Esophagus (tissue), 2 donors: ENCODE measurements around the gene COPG1. TPM values are rescaled to one million over a fixed set of nuclear protein-coding genes. Genes with fewer than 3 reads are reported as not detected.

Experiments
- H3K27ac ChIP-seq, 2 donors: one replicate each; pipeline ENCODE4 v1.5.1; 2013; ENCODE audit warnings: low read depth in 2 of 2, mild to moderate bottlenecking in 2 of 2, inconsistent platforms in 1 of 2, low read length in 1 of 2, moderate library complexity in 1 of 2
- H3K27me3 ChIP-seq, 2 donors: one replicate each; pipeline ENCODE4 v1.6.1; 2013; ENCODE audit warnings: low read length in 2 of 2, control low read depth in 1 of 2, mild to moderate bottlenecking in 1 of 2; ENCODE audit not compliant: insufficient read depth in 2 of 2, control insufficient read depth in 1 of 2
- H3K36me3 ChIP-seq, 2 donors: one replicate each; pipeline ENCODE4 v1.6.1; 2013; ENCODE audit warnings: low read length in 1 of 2; ENCODE audit not compliant: control insufficient read depth in 2 of 2, insufficient read depth in 2 of 2
- H3K4me1 ChIP-seq, 2 donors: one replicate each; pipeline ENCODE4 v1.6.1; 2013; ENCODE audit warnings: low read length in 1 of 2; ENCODE audit not compliant: control insufficient read depth in 2 of 2, insufficient read depth in 2 of 2
- H3K4me3 ChIP-seq, 2 donors: one replicate each; pipeline ENCODE4 v1.5.1; 2013; ENCODE audit warnings: low read length in 2 of 2, mild to moderate bottlenecking in 2 of 2, low read depth in 1 of 2, moderate library complexity in 1 of 2
- H3K9me3 ChIP-seq, 2 donors: one replicate each; pipeline ENCODE4 v1.6.1; 2013; ENCODE audit warnings: mild to moderate bottlenecking in 2 of 2, low read depth in 1 of 2, low read length in 1 of 2, moderate library complexity in 1 of 2; ENCODE audit not compliant: control insufficient read depth in 2 of 2, insufficient read depth in 1 of 2
- WGBS, 2 donors: extraction: QIAGEN DNeasy Blood & Tissue Kit; methylation state at CpG; one replicate each; pipeline ENCODE4 v1.1.7; 2013; 5-methylcytosine and 5-hydroxymethylcytosine counted together
- polyA plus RNA-seq, 2 donors: library from polyadenylated mRNA; stranded (reverse); fragments of 200-250 nt; gene quantifications; one replicate each; pipeline ENCODE4 v1.2.3, GENCODE V29; 2013
- donor health status: healthy with polysubstance abuse.
- donor health status: Bipolar disorder and iron deficiency.

Gene COPG1
- polyA plus RNA-seq, 2 donors: 75.6 TPM

DNA sequence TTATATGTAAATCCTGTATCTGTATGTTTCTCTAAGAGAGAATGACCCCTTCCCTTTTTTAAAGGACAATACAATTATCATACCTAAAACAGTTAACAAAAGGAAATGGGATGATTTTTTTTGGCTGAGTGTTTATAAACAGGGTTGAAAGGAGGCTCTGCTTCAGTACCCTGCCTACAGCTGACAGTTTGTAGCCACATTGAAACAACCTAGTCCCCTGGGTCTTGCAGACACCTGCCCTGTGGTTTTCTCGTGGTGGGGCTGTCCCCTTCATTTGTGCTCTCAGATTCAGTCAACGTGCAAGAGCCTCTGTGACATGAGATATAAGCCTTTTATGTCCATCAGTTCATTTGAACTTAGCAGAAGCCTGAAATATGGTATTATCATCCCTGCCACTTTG is 27.0 kb downstream of the COPG1 start:
- 52 to 55% methylated on average over 2 of the region's 2 CpGs for WGBS, 2 donors
- H3K36me3 ChIP-seq: peaks cover 17 to 33% of the 10 kb centered on the region in 2 donors
- peaks cover 0 to 8% of the 10 kb centered on the region in 2 donors for H3K4me1 ChIP-seq
- no peaks in the 10 kb centered on the region for H3K9me3 ChIP-seq
- H3K27me3 ChIP-seq: no peaks in the 10 kb centered on the region
- no peak overlapping the region for H3K27ac ChIP-seq
- H3K4me3 ChIP-seq: no peak overlapping the region

DNA sequence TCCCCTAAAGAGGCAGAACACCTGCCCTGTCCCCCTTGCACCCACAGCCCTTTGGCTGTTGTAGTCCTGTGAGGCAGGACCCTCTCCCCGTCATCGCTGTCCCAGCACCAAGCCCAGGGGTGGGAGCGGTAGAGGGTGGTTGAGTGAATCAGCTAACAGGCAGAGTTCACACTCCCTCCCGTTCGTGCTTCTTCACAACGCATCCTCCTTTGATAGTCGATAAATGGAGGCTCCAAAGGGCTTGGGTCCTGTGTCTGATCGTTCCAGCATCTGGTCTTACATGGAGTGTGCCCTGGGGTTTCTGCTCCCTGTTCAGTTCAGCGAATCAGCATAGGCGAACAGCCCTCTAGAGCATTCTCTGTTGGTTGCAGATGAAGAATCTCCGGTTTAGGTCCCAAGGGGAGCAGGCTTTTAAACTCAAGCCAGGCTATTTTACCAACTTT is 28.4 kb downstream of the COPG1 start:
- no peaks in the 10 kb centered on the region for H3K27me3 ChIP-seq
- H3K27ac ChIP-seq: peak overlapping the region; percentile 85 to 95
- peaks cover 0 to 8% of the 10 kb centered on the region in 2 donors for H3K4me1 ChIP-seq
- peaks cover 5 to 22% of the 10 kb centered on the region in 2 donors for H3K36me3 ChIP-seq
- no peaks in the 10 kb centered on the region for H3K9me3 ChIP-seq
- peak overlapping the region in 1 of 2 donors; percentile 87 for H3K4me3 ChIP-seq
- WGBS, 2 donors: 73 to 77% methylated on average over 11 of the region's 11 CpGs

DNA sequence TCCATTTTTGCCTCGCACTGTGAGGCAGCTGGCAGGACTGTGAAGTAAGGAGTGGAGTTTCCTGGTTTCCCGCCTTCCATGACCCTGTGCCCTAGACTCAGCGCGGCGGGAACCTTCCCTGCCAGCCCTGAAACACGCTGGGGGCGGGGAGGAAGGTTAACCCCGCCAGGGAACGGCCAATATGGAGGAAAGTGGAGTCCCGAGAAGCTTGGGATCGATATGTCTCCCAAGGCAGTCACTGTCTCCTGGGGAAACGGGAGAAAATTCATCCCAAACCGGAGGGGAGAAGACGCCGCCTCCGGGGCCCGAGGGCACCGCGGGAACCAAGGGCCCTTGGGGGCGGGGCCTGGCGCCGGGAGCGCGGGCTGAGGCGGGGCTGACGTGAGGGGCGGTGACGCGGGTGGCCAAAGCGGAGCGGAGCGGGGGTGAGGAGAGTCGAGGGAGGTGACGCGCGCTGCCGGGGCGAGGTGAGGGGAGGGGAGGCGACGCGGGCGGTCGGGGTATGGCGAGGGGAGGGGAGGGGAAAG is 29.1 kb downstream of the COPG1 start, which contains the start of gene HMCES:
Gene HMCES, plus strand, starts transcription at position 432 of the 527 bp plus-strand sequence. CDS start 863 bp downstream, outside the sequence.
- 0 to 1% methylated on average over 44 of the region's 44 CpGs for WGBS, 2 donors
- Histone ChIP-seq H3K9me3 (no peaks in the 10 kb centered on the region), H3K27ac (peak within 1 kb of the TSS; percentile 85 to 95), H3K27me3 (no peaks in the 10 kb centered on the region), H3K4me1 (peaks cover 0 to 8% of the 10 kb centered on the region in 2 donors), H3K4me3 (peak within 1 kb of the TSS; percentile 86 to 87), H3K36me3 (peaks cover 5 to 22% of the 10 kb centered on the region in 2 donors)

DNA sequence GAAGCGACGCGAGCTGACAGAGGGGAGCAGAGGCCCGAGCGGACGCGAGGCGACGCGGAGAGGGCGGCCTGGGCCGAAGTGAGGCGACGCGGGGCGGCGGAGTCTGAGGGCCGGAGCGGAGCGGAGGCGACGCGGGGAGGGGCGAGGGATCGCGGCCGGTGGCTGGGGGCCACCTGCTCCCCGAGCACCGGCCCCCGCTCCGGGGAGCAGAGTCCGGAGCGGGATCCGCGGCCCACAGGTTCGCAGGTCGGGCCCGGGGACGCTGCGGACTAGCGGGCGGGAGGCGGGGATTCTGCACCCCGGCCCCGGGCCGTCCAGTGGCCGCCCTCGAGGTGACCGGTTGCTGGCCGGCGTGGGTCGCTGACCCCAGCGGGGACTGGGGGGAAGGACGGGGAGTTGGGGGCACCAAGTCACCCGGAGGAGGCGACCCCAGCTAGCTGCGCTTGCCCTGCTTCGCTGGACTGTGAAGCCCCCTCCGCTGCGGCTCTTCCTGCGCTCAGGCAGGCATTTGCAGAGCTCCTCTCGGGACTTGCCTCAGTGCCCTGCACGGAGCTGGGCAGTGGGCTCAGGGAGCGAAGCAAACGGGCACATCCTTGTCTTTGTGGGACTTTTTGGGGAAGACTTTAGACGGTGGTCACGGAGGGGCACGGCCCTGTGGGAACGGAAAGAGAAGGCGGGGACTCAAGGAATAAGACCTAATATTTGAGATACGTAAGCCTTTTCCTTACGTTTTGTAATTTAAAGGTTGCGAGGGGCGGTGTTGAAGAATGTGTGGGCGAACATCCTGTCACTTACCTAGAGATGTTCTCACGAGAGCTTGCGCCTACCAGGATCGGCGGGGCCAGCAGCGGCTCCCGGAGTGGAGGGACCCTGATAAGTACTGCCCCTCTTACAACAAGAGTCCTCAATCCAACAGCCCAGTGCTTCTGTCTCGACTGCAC is 29.8 kb downstream of the COPG1 start:
- peaks cover 4 to 17% of the 10 kb centered on the region in 2 donors for H3K36me3 ChIP-seq
- peak overlapping the region; percentile 86 to 87 for H3K4me3 ChIP-seq
- 1 to 3% methylated on average over 56 to 82 of the region's 82 CpGs for WGBS, 2 donors
- peaks cover 0 to 8% of the 10 kb centered on the region in 2 donors for H3K4me1 ChIP-seq
- no peaks in the 10 kb centered on the region for H3K27me3 ChIP-seq
- no peaks in the 10 kb centered on the region for H3K9me3 ChIP-seq
- peak overlapping the region; percentile 85 to 95 for H3K27ac ChIP-seq

DNA sequence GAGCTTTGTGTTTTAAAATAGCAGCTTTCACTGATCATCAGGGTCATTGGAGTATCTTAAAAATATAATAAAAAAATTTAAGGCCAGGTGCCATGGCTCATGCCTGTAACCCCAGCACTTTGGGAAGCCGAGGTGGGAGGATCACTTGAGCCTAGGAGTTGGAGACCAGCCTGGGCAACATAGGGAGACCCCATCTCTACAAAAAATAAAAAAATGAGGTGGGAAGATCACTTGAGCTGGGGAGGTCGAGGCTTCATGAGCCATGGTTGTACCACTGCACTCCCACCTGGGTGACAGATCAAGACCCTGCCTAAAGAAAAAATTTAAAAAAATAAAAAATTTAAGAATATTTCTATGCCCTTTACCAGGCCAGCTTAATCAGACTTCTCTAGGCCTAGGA is 30.8 kb downstream of the COPG1 start:
- no peaks in the 10 kb centered on the region for H3K27me3 ChIP-seq
- H3K4me3 ChIP-seq: peak overlapping the region in 1 of 2 donors; percentile 87
- 79 to 80% methylated on average over 2 of the region's 2 CpGs for WGBS, 2 donors

DNA sequence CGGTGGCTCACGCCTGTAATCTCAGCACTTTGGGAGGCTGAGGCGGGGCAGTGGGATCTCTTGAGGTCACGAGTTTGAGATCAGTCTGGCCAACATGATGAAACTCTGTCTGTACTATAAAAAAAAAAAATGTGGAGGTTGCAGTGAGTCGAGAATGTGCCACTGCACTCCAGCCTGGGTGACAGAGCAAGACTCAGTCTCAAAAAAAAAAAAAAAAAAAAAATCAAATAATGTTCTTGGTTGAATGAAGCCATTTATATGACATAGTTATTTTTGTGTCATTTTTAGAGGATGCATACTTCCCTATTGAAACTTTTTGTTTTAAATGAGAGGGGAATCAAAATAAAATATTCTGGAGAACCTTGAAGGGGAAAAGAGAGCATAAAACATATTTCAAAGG is 32.3 kb downstream of the COPG1 start:
- Histone ChIP-seq H3K36me3 (peaks cover 4 to 8% of the 10 kb centered on the region in 2 donors), H3K9me3 (no peaks in the 10 kb centered on the region), H3K27me3 (no peaks in the 10 kb centered on the region), H3K4me3 (no peak overlapping the region), H3K4me1 (peaks cover 0 to 8% of the 10 kb centered on the region in 2 donors), H3K27ac (no peak overlapping the region)
- 78 to 82% methylated on average over 5 of the region's 5 CpGs for WGBS, 2 donors

More for the DNA sequence above, 30.8 kb downstream of the COPG1 start:
- Histone ChIP-seq H3K36me3 (peaks cover 0 to 8% of the 10 kb centered on the region in 2 donors), H3K4me1 (peaks cover 0 to 8% of the 10 kb centered on the region in 2 donors), H3K9me3 (no peaks in the 10 kb centered on the region), H3K27ac (no peak overlapping the region)

DNA sequence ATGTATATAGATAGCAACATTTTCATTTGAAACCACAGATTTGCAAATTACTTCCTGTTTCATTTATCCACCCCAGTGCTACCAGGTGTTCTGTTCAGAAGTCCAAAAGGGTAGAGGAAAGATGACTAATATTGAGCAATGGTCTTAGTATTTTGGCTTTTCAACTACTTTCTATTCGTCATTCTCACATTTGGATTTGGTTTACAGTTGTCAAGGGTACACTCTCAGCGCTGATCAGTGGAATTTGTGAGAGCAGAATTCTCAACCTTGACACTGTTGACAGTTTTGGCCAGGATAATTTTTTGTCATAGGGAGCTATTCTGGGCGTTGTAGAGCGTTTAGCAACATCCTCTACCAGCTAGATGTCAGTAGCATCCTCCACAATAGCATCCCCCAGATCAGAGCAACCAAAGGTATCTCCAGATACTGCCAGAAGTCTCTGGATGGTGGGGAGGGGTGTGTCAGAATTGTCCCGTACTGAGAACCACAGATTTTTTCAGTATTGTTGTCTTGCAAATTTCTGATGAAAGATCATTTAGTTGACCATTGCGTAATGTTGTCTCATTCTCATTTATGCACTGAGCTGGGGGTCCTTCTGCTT is 33.4 kb downstream of the COPG1 start:
- Histone ChIP-seq H3K4me3 (no peak overlapping the region), H3K27ac (no peak overlapping the region), H3K4me1 (peaks cover 0 to 6% of the 10 kb centered on the region in 2 donors), H3K27me3 (no peaks in the 10 kb centered on the region), H3K36me3 (peaks cover 1 to 5% of the 10 kb centered on the region in 2 donors), H3K9me3 (no peaks in the 10 kb centered on the region)
- 49 to 67% methylated on average over 6 of the region's 6 CpGs for WGBS, 2 donors

DNA sequence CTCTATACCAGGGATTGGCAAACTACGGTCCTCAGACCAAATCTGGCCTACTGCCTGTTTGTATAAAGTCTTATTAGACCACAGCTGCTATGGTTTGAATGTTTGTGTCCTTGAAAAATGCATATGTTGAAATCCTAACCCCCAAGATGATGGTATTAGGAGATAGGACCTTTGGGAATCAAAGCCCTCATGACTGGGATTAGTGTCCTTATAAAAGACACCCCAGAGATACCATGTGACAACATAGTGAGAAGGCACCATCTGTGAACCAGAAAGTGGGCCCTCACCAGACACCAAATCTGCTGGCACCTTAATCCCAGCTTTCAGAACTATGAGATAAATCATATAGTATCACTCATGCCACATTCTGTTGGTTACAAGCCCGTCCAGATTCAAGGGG is 36.7 kb downstream of the COPG1 start:
- H3K4me1 ChIP-seq: no peaks in the 10 kb centered on the region
- no peak overlapping the region for H3K4me3 ChIP-seq
- no peak overlapping the region for H3K27ac ChIP-seq
- WGBS, 2 donors: 84 to 87% methylated on average over 2 of the region's 2 CpGs
- no peaks in the 10 kb centered on the region for H3K9me3 ChIP-seq
- peaks cover 1 to 5% of the 10 kb centered on the region in 2 donors for H3K36me3 ChIP-seq
- no peaks in the 10 kb centered on the region for H3K27me3 ChIP-seq

DNA sequence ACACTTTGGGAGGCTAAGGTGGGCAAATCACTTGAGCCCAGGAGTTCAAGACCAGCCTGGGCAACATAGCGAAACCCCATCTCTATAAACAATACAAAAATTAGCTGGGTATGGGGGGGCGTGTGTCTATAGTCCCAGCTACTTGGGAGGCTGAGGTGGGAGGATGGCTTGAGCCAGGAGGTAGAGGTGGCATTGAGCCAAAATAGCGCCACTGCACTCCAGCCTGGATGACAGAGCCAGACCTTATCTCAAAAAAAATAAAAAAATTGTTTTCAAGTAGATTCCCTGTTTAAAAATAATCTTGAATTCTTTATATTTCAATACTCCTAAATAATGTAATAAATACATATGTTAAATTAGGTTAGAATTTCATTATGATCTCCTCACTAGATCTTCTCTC is 39.0 kb downstream of the COPG1 start:
- 86 to 87% methylated on average over 3 of the region's 3 CpGs for WGBS, 2 donors
- Histone ChIP-seq H3K36me3 (peaks cover 1 to 5% of the 10 kb centered on the region in 2 donors), H3K4me3 (no peak overlapping the region), H3K27me3 (no peaks in the 10 kb centered on the region), H3K27ac (no peak overlapping the region), H3K4me1 (no peaks in the 10 kb centered on the region), H3K9me3 (no peaks in the 10 kb centered on the region)
